IMR-90 (cell line): ENCODE data around the gene LDB2. TPM values are rescaled to one million over a fixed set of nuclear protein-coding genes. Genes with fewer than 3 reads are reported as not detected.
A peak's percentile ranks its signal among the peaks of the same experiment; 100 is the strongest.

Experiments used
- ATAC-seq: fragments of 200-7000 bp; cut with Tn5 transposase; 2 replicates; pipeline ENCODE4 v1.9.1; 2020; ENCODE audit warnings: low read depth, mild to moderate bottlenecking, moderate library complexity
- BruUV-seq: library from RNA; stranded (reverse); fragments of 400-500 nt; replicated peaks from 2 replicates; lab custom pipeline; 2021; lab: Mats Ljungman, UMichigan
- CTCF ChIA-PET: fragments of 300-600 bp; formaldehyde crosslinking; extraction: SDS; loops from one replicate; lab custom pipeline; 2021; ENCODE audit warnings: antibody characterized with exemption; lab: Yijun Ruan, JAX
- POLR2A ChIA-PET: fragments of 300-600 bp; sonication (Branson Sonifier 250); formaldehyde crosslinking; loops from one replicate; lab custom pipeline; 2022; ENCODE audit warnings: antibody characterized with exemption; ENCODE audit not compliant: unreplicated experiment; lab: Charles Lee
- DNase-seq: peaks from one replicate; pipeline ENCODE4 v3.0.0; 2013
- H2AFZ ChIP-seq: replicated peaks from 2 replicates; pipeline ENCODE3; 2013; ENCODE audit warnings: low read length, mild to moderate bottlenecking; ENCODE audit not compliant: poor library complexity
- H2AK5ac ChIP-seq: 2 replicates; pipeline ENCODE4 v1.6.1; 2013; ENCODE audit warnings: low read depth, low read length, inconsistent platforms
- H2AK9ac ChIP-seq: replicated peaks from 2 replicates; pipeline ENCODE3; 2013; ENCODE audit warnings: mild to moderate bottlenecking, low read depth, low read length, moderate library complexity; ENCODE audit not compliant: poor library complexity
- H2BK120ac ChIP-seq: 2 replicates; pipeline ENCODE4 v1.6.1; 2013; ENCODE audit warnings: low read depth, low read length, inconsistent platforms
- H2BK15ac ChIP-seq: 3 replicates; pipeline ENCODE4 v1.6.1; 2013; ENCODE audit warnings: low read depth, low read length, inconsistent platforms
- H2BK20ac ChIP-seq: 2 replicates; pipeline ENCODE4 v1.6.1; 2013; ENCODE audit warnings: low read depth, mild to moderate bottlenecking, inconsistent platforms, low read length, moderate library complexity
- H2BK5ac ChIP-seq: 2 replicates; pipeline ENCODE4 v1.6.1; 2013; ENCODE audit warnings: mild to moderate bottlenecking, low read depth, low read length, inconsistent platforms; ENCODE audit not compliant: poor library complexity, severe bottlenecking
- H3K14ac ChIP-seq: replicated peaks from 2 replicates; pipeline ENCODE4 v1.6.1; 2013; ENCODE audit warnings: low read depth, low read length, inconsistent platforms
- H3K18ac ChIP-seq: 2 replicates; pipeline ENCODE4 v1.6.1; 2013; ENCODE audit warnings: low read depth, low read length, control low read depth
- H3K23ac ChIP-seq: 2 replicates; pipeline ENCODE4 v1.6.1; 2013; ENCODE audit warnings: low read depth, low read length, inconsistent platforms
- H3K27ac ChIP-seq: 2 replicates; pipeline ENCODE4 v1.5.1; 2013; ENCODE audit warnings: mild to moderate bottlenecking, control low read depth, low read length; ENCODE audit not compliant: insufficient read depth
- H3K27me3 ChIP-seq: 2 replicates; pipeline ENCODE4 v1.6.1; 2013; ENCODE audit warnings: low read length; ENCODE audit not compliant: control insufficient read depth, insufficient read depth
- H3K36me3 ChIP-seq: 2 replicates; pipeline ENCODE4 v1.6.1; 2013; ENCODE audit warnings: low read length, mixed read lengths; ENCODE audit not compliant: control insufficient read depth, insufficient read depth
- H3K4ac ChIP-seq: 2 replicates; pipeline ENCODE4 v1.6.1; 2013; ENCODE audit warnings: low read depth, low read length, inconsistent platforms
- H3K4me1 ChIP-seq: 2 replicates; pipeline ENCODE4 v1.6.1; 2013; ENCODE audit warnings: low read length, mixed read lengths; ENCODE audit not compliant: control insufficient read depth, insufficient read depth
- H3K4me2 ChIP-seq: 2 replicates; pipeline ENCODE4 v1.6.1; 2013; ENCODE audit warnings: low read depth, mild to moderate bottlenecking, control low read depth, low read length, moderate library complexity
- H3K4me3 ChIP-seq: 2 replicates; pipeline ENCODE4 v1.5.1; 2013; ENCODE audit warnings: low read depth, mild to moderate bottlenecking, control low read depth, low read length, moderate library complexity; ENCODE audit not compliant: insufficient read depth
- H3K56ac ChIP-seq: 2 replicates; pipeline ENCODE4 v1.6.1; 2013; ENCODE audit warnings: low read length, inconsistent platforms; ENCODE audit not compliant: insufficient read depth; ENCODE audit errors: extremely low read depth
- H3K79me1 ChIP-seq, 2 experiments: 2 replicates each; pipeline ENCODE4 v1.6.1; 2013; ENCODE audit warnings: low read length in 2 of 2, inconsistent platforms in 1 of 2, low read depth in 1 of 2
- H3K9ac ChIP-seq: 2 replicates; pipeline ENCODE4 v1.6.1; 2013; ENCODE audit warnings: low read depth, low read length, control low read depth
- H3K9me1 ChIP-seq: 2 replicates; pipeline ENCODE4 v1.6.1; 2013; ENCODE audit warnings: low read length, inconsistent platforms; ENCODE audit not compliant: insufficient read depth
- H3K9me3 ChIP-seq: 2 replicates; pipeline ENCODE4 v1.6.1; 2013; ENCODE audit warnings: low read length; ENCODE audit not compliant: control insufficient read depth, insufficient read depth
- H4K20me1 ChIP-seq: 2 replicates; pipeline ENCODE4 v1.6.1; 2013; ENCODE audit warnings: low read length, inconsistent platforms; ENCODE audit not compliant: insufficient read depth
- H4K5ac ChIP-seq: 2 replicates; pipeline ENCODE4 v1.6.1; 2013; ENCODE audit warnings: mild to moderate bottlenecking, low read depth, low read length, control low read depth
- H4K8ac ChIP-seq, 2 experiments: 2 replicates each; pipeline ENCODE4 v1.6.1; 2013; ENCODE audit warnings: low read depth in 2 of 2, low read length in 2 of 2, control low read depth in 1 of 2, inconsistent platforms in 1 of 2
- H4K91ac ChIP-seq: 2 replicates; pipeline ENCODE4 v1.6.1; 2013; ENCODE audit warnings: low read depth, low read length, inconsistent platforms; ENCODE audit not compliant: insufficient read depth
- BHLHE40 ChIP-seq: fragments of 150-350 bp; IDR thresholded peaks from 2 replicates; pipeline ENCODE4 v1.6.1; 2016; ENCODE audit warnings: mild to moderate bottlenecking, low read depth, low read length
- FOS ChIP-seq: fragments of 150-350 bp; IDR thresholded peaks from 2 replicates; pipeline ENCODE4 v1.6.1; 2016; ENCODE audit warnings: low read depth, low read length
- MAZ ChIP-seq: IDR thresholded peaks from 2 replicates; pipeline ENCODE4 v1.6.1; 2012; ENCODE audit warnings: low read depth, mild to moderate bottlenecking, low read length, improper control_type of control experiment, moderate library complexity, borderline replicate concordance
- POLR2A ChIP-seq: IDR thresholded peaks from 2 replicates; pipeline ENCODE4 v1.6.1; 2012; ENCODE audit warnings: mild to moderate bottlenecking, low read depth, low read length
- RAD21 ChIP-seq: IDR thresholded peaks from 2 replicates; pipeline ENCODE4 v1.6.1; 2012; ENCODE audit warnings: low read length, improper control_type of control experiment
- RCOR1 ChIP-seq: IDR thresholded peaks from 2 replicates; pipeline ENCODE4 v1.6.1; 2012; ENCODE audit warnings: mild to moderate bottlenecking, low read length, improper control_type of control experiment; ENCODE audit not compliant: insufficient replicate concordance
- RFX5 ChIP-seq: IDR thresholded peaks from 2 replicates; pipeline ENCODE4 v1.8.0; 2012; ENCODE audit warnings: low read depth, mild to moderate bottlenecking, low read length, moderate library complexity
- SMC3 ChIP-seq: fragments of 150-350 bp; IDR thresholded peaks from 2 replicates; pipeline ENCODE4 v1.6.1; 2016; ENCODE audit warnings: low read depth, mild to moderate bottlenecking, antibody characterized with exemption, low read length, moderate library complexity
- WGBS, 2 experiments: methylation state at CpG; one replicate each; pipeline versions ENCODE4 v1.1.5 to v1.1.7; 2013; ENCODE audit warnings: missing lambda C conversion rate in 2 of 2; ENCODE audit not compliant: insufficient read length in 1 of 2; ENCODE audit errors: extremely low coverage in 2 of 2; 5-methylcytosine and 5-hydroxymethylcytosine counted together
- dilution Hi-C: fragments of 300-500 bp; cut with HindIII; formaldehyde crosslinking; loops from one replicate; pipeline ENCODE4 v1.14.3; 2018; ENCODE audit warnings: low sequenced_read_pairs; ENCODE audit not compliant: unreplicated experiment
- in situ Hi-C: fragments of 300-500 bp; cut with MboI; formaldehyde crosslinking; loops from 3 replicates; pipeline ENCODE4 v1.14.3; 2019; ENCODE audit warnings: low sequenced_read_pairs, inconsistent platforms, mixed read lengths
- intact Hi-C: fragments of 100-400 bp; cut with micrococcal nuclease; formaldehyde crosslinking; loops from 2 replicates; pipeline ENCODE4 v1.10.0; 2022
- polyA plus RNA-seq, 3 experiments: library from polyadenylated mRNA; depleted of rRNA; stranded (reverse); fragments of >200 nt; gene quantifications; 2 replicates each; pipeline ENCODE4 v1.2.3, GENCODE V29; 2012; ENCODE audit warnings: low replicate concordance in 1 of 3
- total RNA-seq: library from RNA; depleted of rRNA; stranded (reverse); fragments of >200 nt; gene quantifications from 2 replicates; pipeline ENCODE4 v1.2.3, GENCODE V29; 2012
- TF ChIP-seq, protein P1 (sequence below): fragments of 150-350 bp; IDR thresholded peaks from 2 replicates; pipeline ENCODE4 v1.6.1; 2017; ENCODE audit warnings: mild to moderate bottlenecking, antibody characterized with exemption, low read length, low read depth
- TF ChIP-seq, protein P2 (sequence below): fragments of 150-350 bp; IDR thresholded peaks from 2 replicates; pipeline ENCODE4 v1.6.1; 2016; ENCODE audit warnings: low read depth, mild to moderate bottlenecking, low read length, moderate library complexity, borderline replicate concordance
- TF ChIP-seq, protein P3 (sequence below): conservative IDR thresholded peaks from 2 replicates; pipeline ENCODE4 v1.5.1; 2012; ENCODE audit warnings: mild to moderate bottlenecking, low read depth, low read length, improper control_type of control experiment

LDB2 gene
- total and polyA plus RNA-seq, 2 of the 4 experiments (the other 2 are of a cell fraction), result 67.9 to 116 TPM

- Histone ChIP-seq H3K18ac (no peak overlapping the region), H3K4me2 (no peak overlapping the region), H3K4me1 (0 out of 2 replicates have a peak, but pooled peaks cover 1% of the 10 kb centered on the region), H3K9me1 (peaks cover 5% of the 10 kb centered on the region; the same call in 1 of the 2 replicates), H2AFZ (peak overlapping the region; percentile 36), H2BK120ac (peak overlapping the region; percentile 57; the same call in 1 of the 2 replicates), H3K9me3 (no peaks in the 10 kb centered on the region), H4K20me1 (no peaks in the 10 kb centered on the region), H4K5ac (no peak overlapping the region), H4K91ac (no peak overlapping the region), H3K79me1 (peaks cover 7 to 21% of the 10 kb centered on the region in 2 experiments), H3K4ac (peak overlapping the region; percentile 4; the same call in 1 of the 2 replicates), H2BK5ac (peak overlapping the region; percentile 25), H3K27ac (no peak overlapping the region), H3K4me3 (no peak overlapping the region), H2AK5ac (no peak overlapping the region), H3K14ac (no peak overlapping the region), H2AK9ac (no peak overlapping the region), H3K23ac (no peak overlapping the region), H3K36me3 (peaks cover 2% of the 10 kb centered on the region; the same call in 1 of the 2 replicates), H3K27me3 (no peaks in the 10 kb centered on the region), H4K8ac (peak overlapping the region in 1 of 2 experiments; percentile 16; a peak in 1 of 4 replicates), H3K9ac (no peak overlapping the region), H3K56ac (no peak overlapping the region), H2BK20ac (peak overlapping the region; percentile 74; the same call in 1 of the 2 replicates), H2BK15ac (0 out of 3 replicates have a peak overlapping the region, but pooled peaks have one; percentile 47)
- dilution Hi-C loops, result no loop called here
- ChIA-PET CTCF (interaction anchor here (0.5 to 1.5 kb wide), 4 partner anchors 16 to 449 kb away, joined by 3 to 4 read pairs (median 3); no protein-coding TSS in a partner anchor), POLR2A (interaction anchor here (0.7 kb wide), 1 partner anchor 23 kb away, joined by 4 read pairs; the partner anchor contains the start of gene LDB2)
- DNase-seq, result peak; percentile 94
- no TSS peak for BruUV-seq
- WGBS, 2 experiments, result 33% methylated on average over 1 of the region's 5 CpGs; no CpG with 5 or more reads in 1 of the 2 experiments
- intact Hi-C loops, result no loop called here
- in situ Hi-C loops, result no loop called here
- TF ChIP-seq BHLHE40 (peak; percentile 30; the same call in 1 of the 2 replicates), FOS (peak; percentile 77), POLR2A (no peak), RCOR1 (no peak), SMC3 (no peak), RFX5 (no peak), MAZ (no peak), RAD21 (0 out of 2 replicates have a peak, but pooled peaks have one; percentile 24)
- TF ChIP-seq, protein P1, sequence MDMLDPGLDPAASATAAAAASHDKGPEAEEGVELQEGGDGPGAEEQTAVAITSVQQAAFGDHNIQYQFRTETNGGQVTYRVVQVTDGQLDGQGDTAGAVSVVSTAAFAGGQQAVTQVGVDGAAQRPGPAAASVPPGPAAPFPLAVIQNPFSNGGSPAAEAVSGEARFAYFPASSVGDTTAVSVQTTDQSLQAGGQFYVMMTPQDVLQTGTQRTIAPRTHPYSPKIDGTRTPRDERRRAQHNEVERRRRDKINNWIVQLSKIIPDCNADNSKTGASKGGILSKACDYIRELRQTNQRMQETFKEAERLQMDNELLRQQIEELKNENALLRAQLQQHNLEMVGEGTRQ, result no peak
- TF ChIP-seq, protein P2, sequence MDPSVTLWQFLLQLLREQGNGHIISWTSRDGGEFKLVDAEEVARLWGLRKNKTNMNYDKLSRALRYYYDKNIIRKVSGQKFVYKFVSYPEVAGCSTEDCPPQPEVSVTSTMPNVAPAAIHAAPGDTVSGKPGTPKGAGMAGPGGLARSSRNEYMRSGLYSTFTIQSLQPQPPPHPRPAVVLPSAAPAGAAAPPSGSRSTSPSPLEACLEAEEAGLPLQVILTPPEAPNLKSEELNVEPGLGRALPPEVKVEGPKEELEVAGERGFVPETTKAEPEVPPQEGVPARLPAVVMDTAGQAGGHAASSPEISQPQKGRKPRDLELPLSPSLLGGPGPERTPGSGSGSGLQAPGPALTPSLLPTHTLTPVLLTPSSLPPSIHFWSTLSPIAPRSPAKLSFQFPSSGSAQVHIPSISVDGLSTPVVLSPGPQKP, result no peak
- TF ChIP-seq, protein P3, sequence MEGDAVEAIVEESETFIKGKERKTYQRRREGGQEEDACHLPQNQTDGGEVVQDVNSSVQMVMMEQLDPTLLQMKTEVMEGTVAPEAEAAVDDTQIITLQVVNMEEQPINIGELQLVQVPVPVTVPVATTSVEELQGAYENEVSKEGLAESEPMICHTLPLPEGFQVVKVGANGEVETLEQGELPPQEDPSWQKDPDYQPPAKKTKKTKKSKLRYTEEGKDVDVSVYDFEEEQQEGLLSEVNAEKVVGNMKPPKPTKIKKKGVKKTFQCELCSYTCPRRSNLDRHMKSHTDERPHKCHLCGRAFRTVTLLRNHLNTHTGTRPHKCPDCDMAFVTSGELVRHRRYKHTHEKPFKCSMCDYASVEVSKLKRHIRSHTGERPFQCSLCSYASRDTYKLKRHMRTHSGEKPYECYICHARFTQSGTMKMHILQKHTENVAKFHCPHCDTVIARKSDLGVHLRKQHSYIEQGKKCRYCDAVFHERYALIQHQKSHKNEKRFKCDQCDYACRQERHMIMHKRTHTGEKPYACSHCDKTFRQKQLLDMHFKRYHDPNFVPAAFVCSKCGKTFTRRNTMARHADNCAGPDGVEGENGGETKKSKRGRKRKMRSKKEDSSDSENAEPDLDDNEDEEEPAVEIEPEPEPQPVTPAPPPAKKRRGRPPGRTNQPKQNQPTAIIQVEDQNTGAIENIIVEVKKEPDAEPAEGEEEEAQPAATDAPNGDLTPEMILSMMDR, result no peak
- ATAC-seq, result peak; percentile 100
These were observed 23.0 kb downstream of the LDB2 start for GRCh38 chr4:16875487-16875886.
